ENCODE data around the gene KLF2.
"Not testable (repeated sequence)": the region's sequence is repeated elsewhere in the genome, so short reads cannot be mapped to it uniquely, and the experiment has no call there.

KLF2 gene

DNA sequence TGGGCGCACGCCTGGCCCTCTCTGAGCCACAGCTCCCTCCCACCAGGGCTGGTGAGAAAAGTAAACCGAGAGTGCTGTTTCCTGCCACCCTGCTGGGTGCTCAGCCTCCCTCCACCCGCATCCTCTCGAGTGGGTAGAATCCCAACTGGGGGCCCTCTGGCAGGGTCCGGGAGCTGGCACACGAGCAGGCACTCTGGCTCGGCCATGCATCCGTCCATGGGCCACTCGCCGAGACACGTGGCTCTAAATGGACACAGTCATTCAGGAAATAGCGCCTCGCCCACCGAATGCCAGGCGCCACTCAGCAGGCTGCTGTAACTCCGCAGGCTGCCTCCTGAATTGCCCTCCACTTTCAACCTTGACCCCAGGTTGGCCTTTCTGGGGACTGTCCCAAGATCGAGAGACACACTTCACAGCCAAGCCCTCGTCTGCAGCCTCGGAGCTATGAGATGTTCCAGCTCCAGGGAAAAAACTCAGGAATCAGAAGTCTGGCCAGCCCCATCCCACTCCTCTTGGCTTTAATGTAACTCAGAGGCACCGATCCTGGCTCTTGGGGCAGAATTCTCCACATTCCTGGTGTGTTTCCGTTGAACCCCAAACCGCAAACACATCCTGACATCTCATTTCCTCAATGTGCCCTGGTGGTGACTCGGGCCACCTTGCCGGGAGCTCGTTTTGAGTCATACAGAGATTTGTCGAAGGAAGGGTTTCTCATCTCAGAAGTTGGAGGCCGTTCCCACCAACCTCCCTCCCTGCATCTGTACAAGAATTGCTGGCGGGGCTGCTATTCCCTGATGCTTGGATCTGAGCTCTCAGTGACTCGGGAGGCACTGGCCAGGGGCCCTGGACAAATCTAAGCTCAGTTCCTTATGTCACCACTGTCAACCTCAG lies 14.1 kb downstream of the KLF2 start:
- DNase-seq = peak; percentile 97

DNA sequence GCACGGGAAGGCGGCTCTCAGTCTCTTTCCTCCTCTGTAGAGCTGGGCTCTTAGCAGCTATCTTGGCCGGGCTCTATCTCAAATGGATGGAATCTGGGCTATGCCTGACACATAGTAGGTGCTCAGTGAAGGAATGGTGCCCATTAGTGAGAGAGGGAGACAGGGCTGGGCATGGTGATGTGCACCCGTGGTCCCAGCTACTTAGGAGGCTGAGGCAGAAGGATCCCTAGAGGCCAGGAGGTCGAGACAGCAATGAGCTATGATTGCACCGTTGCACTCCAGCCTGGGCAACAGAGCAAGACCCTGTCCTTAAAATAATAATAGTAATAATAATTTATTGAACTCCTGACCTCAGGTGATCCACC lies 14.7 kb downstream of the KLF2 start:
- DNase-seq = no peak

DNA sequence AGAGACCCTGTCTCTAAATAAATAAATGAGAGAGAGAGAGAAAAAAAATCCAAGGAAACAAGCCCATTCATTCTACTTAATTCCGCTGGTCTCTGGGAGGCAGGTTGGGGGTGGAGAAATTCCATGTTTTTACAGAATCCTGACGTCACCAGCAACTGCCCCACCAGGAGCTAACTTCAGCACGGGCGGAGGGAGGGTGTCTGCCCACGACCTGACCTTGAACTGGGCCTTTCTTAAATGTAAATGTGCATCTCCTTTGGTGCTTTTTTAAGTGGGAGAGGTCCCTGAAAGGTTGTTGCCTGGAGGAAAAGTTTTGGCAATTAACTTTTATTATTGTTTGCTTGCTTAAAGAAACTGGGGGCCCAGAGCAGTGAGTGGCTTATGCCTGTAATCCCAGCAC lies 15.5 kb downstream of the KLF2 start:
- DNase-seq = peak; percentile 31

DNA sequence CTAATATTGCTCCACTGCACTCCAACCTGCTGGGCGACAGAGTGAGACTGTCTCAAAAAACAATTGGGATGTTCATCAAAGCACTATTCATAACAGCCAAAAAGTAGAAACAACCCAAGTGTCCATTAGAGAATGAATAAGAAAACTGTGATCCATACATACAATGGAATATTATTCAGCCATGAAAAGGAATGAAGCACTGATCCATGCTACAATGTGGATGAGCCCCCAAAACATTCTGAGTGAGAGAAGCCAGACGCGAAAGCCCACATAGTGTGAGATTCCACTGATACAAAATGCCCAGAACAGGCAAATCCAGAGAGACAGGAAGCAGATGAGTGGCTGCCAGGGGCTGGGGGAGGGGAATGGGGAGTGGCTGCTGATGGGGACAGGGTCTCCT lies 16.0 kb downstream of the KLF2 start:
- no peak for DNase-seq

DNA sequence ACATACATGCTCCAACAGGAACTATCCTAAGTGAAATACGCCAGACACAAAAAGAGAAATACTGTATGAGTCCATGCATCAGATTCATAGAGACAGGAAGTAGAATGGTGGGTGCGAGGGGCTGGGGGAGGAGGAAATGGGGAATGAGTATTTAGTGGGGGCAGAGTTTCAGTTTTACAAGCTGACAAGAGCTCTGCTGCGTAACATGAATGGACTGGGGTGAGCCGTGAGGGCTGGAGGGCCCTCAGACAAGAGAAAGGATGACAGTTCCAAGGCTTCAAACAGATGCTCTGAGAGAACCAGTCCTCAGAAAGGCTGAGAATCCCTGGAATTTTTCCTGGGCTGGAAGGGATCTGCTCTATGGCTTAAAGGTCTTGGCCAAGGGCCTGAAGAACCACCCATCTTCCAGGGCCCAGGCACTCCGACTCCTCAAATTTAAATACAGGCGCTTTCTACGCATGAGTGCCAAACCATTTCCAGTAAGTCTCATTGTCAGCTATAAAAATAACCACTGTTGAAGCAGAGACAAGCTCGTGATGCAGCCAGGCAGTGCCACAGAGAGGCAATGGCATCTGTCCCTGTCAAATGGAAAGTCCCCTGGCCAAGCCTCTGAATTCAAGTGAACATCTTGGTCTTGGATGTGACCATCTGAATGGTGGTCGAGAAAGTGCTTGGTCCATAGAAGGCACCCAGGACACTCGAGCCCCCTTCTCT lies 17.5 kb downstream of the KLF2 start:
- peak; percentile 45 for DNase-seq

DNA sequence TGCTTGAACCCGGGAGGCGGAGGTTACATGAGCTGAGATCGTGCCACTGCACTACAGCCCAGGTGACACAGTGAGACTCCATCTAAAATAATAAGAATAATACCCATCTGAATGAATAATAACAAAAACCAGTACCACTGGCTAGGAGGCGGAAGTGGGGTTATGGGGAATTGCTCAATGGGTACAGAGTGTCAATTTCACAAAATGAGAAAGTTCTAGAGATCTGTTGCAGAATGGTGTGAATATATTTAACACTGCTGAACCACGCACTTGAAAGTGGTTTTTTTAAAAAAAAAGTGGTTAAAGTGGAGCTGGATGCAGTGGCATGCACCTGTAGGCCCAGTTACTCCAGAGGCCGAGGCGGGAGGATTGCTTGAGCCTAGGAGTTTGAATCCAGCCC lies 18.5 kb downstream of the KLF2 start:
- no peak for DNase-seq

DNA sequence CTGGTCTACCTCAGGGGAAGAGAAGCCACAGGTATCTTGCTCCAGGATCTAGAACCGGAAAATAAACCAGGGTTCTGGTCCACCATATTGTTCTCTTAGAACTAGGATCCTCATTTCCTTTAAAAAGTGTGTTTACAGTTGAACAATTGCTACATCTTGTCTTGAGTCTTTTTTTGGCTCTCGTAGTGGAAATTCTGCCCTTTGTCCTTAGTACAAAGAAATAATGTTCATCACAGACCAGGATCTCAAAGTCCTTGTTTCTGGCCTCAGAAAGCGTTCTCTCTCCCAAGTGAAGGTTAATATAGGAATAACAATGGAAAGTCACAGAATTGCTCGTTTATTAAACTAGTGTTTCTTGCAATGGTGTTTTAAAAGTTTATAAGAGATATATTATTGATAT lies 20.8 kb downstream of the KLF2 start:
- no peak for DNase-seq

DNA sequence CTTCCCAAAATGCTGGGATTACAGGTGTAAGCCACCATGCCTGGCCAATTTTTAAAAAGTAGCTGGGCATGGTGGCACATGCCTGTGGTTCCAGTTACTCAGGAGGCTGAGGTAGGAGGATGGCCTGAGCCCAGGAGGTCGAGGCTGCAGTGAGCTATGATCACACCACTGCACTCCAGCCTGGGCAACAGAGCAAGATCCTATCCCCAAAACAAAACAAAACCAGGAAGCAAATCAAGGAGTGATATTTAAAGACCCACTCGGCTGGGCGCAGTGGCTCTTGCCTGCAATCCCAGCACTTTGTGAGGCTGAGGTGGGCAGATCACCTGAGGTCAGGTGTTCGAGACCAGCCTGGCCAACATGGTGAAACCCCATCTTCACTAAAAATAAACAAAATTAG lies 22.5 kb downstream of the KLF2 start:
- not testable (repeated sequence) for DNase-seq

DNA sequence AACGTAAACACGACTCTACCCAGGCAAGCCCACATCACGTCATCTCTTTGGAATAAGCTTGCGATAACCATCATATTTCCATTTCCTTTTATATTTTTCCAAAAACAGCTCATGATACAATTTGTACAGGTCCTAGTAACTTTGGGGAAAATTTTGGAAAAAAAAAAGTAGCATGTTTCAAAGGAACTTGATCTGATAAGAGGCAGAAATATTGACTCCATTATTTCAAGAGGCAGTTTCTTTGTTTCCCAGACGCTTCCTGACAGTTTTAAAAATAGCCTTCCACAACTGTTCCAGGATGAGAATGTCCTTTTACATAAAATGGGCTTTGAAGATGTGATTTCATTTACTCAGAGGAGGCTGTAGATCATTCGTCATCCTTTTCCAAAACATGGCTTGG lies 23.1 kb downstream of the KLF2 start:
- DNase-seq = no peak

DNA sequence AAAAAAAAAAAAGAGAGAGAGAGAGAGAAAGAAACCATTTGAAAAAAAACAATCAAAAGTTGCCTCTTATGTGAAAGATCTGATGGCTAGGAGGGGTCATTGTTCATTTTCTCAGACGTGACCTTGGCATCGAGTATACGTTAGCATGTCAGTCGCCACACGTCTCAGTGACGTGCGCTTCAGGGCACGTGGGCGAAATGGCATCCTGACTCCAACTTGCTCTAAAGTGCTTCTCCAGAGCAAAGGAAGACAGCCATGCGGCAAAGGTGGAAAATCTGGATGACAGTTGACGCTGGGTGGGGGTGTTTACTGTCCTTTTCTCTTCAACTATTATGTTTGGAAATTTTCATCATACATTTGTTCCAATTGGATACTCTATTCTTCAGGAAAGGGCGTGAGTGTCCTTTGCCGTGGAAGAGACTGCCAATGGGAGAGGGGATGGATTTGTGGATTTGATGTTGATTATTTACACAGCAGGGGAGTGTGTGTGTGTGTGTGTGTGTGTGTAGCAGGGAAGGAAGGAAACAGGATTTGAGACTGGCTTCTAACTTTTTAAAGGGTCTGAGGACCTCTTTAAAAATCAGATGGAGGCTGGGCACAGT lies 25.0 kb downstream of the KLF2 start:
- DNase-seq = no peak

DNA sequence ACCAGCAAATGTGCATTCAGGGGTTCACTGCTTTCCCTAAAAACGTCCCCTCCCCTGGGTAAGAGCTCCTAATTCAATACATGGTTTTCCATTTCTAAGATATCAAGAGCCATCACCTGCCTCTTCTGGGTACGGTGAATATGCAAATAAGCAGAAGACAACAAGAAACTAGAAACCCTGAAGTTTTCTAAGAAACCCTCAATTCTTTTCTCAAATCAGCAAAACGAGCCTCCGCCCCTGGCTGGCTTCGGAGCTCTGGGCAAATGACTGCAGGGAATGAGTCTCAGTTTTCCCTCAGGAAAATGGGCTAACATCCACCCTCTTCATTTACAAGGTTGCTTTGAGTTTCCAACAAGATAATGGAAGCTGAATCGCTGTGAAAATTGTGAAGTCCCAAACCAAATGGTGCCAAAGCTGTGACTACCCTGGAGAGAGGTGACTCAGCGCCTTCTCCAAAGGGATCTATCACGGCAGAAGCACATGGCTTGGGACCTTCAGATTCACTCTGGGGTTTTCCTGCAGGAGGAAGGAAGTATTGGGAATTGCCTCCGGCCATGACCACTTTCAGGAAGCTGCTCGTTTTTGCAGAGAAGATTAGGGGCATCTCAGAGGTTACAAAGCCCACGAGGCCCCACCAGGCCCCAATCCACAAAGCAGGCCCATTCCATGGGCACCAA lies 26.6 kb downstream of the KLF2 start:
- peak; percentile 38 for DNase-seq

DNA sequence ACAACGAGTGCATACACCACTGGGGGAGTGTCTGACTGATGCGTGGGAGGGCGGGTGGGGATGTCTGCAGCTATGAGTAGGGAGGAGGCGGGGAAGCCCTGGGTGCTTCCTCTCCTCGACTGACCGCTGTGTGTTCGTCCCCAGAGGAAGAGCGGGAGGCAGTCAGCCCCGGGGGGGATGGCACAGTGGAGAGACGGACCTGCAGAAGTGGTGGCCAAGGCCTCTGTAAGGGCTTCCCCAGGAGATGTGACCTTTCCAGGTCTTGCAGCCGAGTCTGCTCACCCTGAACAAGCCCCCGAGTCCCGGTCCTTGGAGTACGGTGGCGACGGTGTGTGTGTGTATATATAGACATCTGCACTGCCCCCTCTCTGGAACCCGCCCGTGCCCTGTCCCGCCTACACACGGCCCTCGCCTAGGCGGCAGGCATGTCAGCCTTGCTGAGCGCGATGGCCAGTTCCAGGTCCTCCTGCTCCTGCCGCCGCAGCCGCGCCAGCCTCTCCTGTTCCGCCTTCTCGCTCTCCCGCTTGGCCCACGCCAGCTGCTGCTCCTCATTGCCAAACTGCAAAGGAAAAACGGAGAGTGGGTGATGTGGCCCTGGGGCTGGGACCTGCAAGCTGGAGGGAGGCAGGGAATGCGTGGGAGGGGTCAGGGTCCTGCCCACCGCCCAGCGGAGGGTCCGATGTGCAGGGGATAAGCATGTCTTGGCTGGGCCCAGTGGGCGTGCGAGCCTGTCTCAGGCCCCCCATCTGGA lies 30.8 kb downstream of the KLF2 start:
- no peak for DNase-seq

DNA sequence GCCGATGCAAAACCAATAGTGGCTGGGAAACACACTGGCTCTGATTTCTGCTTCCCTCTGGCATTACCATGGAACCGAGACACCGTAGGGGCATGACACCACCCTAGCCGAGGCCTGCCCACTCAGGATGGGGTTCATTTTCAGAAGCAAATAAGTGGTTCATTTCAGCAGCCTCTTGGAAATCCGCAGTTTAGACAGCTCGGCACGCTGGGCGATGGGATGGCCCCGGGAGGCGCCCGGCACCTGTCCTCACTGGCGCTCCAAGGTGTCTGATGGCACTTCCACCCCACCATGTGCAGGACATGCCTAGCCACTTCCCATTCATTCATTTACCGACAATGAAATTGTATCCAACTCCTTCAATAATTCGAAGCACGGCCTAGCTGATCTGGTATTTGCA lies 33.8 kb downstream of the KLF2 start:
- no peak for DNase-seq

DNA sequence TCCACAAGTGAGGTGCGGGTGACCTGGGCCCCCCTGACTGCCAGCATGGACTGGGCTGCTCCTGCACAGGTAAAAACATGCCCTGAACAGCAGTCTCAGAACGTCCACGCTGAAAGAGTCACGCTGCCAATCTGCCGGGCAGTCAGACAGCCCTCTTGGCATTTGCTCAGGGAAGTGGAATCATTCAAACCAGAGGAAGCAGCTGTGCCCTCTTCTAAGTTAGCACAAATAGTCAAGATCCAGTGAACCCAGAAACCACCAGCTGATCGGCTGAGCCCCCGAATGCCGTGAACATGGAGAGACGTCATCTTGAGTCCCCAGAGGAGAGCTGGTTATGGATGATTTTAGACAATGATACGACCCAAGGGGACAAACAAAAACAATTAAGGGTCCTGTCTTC lies 34.4 kb downstream of the KLF2 start:
- no peak for DNase-seq

DNA sequence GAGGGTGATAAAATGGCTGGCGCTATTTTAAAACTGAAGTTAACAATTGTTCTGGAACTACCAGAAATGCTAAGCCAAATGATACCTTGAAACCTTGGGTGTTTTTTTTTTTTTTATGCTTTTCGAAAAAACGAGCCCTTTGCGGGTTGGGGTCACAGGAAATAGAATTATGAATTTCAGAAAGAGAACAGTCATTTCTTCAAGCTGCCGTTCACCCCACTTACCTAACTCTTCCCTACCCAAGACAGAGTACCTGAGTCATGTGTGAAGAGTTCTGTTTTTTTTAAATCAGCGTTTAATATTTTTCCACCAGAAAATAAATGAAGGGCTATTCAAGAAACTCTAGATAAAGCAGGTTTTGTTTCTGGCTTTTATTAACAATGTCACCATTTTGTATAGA lies 35.3 kb downstream of the KLF2 start:
- DNase-seq = no peak

DNA sequence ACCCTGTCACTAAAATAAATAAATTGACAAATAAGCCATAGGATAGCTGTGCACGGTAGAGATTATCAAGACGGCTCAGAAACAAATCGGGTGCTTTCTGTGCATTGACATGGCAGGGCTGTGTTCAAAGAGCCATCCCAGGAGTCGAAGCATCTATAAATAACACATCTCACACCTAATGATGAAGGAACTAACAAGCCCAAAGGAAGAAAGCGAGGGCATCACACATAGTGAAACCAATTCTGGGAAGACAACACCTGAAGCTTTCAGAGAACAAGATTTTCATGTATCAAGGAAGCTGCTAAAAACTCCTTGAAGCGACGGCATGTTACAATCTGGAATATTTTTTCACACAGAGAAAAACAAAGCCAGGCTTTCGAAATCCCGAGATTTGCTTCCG lies 36.1 kb downstream of the KLF2 start:
- no peak for DNase-seq

DNA sequence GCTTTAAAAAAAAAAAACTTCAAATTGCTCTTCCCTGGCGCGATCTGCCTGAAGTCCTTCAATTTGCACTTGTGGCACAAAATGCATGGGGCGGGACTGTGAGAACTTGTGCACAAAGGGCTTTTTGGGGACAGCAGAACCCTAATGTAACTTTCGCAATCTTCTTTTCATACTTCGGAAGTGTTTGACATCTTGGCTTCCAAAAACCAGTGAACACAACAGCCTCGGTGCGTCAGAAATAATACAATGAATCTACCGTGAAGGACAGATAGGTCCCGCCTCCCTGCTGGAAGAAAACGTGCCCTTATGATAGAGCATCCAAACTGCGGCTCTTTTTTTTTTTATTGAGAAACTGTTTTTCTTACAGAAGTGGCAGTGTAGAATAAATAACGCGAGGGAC lies 36.6 kb downstream of the KLF2 start:
- no peak for DNase-seq

DNA sequence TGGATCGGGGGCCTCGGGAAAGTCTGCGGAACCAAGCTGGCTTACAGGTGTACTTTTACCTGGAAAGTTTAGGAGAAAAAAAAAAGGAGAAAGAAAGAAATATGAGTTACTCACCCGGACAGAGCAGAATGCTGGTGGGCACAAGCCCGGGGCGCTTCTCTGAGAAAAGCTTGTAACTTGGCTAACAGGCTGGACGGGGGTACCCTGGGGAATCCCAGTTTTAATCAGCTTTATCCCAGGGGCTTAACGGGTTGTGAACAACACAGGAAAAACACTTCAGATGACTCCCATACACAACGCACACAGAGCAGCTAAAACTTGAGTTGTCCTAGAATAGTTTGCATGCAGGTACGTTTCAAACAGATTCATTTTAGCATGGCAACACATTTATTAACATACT lies 37.3 kb downstream of the KLF2 start:
- no peak for DNase-seq

DNA sequence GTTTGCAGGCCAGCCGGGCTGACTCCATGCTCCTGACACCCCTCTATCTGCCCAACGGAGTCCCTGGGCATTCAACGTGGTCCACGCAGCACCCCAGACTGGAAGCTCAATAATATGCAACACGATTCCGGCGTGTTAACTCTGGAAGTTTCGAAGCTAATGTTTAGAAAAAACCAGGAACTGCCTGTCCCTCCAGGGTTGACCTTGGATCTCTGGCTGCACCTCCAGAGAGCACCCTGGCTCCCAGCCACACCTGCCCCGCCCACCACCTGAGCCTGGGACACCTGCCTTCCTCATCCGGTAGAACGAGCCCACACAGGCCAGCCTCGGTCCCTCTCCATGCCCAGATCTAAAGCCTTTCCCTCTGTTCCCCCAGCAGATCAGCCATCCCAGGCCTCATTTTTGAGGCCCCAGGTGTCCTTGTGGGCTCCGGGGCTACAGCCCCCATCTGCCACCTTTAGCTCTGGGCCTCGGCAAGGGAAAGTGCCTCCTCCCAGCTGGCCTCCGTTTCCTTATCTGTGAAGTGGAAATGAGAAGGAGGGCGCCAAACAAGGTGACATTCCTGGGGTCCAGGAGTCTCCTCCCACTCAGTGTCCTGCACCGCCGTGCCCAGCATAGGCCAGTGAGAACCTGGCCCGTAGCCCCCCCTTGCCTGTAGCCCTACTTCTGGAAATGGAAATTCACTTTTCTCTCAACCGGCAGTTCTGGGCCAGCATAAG lies 38.7 kb downstream of the KLF2 start:
- no peak for DNase-seq

DNA sequence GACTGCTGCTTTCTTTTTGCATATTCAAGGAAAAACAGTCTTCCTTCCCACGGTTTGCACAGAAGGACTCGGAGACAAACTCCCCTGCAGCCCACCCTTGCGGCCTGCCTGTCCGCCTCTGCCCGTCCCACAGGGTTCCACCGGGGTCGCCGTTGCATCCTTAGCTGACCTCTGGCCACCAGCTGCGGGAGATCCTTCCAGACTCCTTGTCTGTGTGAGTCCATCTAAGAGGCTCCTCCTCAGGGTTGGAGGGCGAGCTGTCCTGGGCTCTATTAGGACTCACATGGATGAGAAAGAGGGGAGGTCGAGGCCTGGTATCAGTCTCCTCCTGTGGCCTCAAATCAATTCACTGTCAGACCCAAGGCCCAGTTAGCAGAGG lies 39.2 kb downstream of the KLF2 start:
- no peak for DNase-seq

DNA sequence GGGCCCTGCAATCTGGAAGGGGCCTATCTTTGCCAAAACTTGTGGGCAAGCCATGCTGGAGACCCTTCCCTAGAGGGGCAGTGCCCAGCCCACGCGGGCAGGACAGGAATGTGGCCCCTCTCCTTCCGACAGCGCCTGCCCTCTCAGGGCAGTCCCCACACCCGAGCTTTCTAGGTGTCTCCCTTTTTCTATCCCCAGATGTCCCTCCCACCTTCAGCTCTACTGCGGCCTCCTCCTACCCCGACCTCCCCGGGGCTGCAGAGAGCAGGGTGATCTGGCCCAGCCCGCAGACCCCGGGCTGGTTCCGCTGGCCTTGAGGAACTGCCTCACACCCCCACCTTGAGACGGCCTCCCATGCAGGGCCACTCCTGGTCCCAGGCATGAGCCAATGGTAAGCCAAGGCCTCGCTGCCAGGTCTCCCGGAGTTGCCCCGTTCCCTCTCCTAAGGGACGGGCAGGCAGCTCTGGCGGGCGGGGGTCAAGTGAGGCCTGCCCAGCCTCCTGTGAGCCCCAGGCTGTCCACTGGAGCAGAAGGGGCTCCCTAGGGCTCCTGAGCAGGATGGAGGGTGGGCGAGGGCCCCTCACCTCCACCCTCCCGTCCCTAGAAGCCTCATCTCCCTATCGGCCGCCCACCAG lies 39.7 kb downstream of the KLF2 start:
- no peak for DNase-seq
